Measurements from ENCODE around the gene FAM118B. TPM values are rescaled to one million over a fixed set of nuclear protein-coding genes. Genes with fewer than 3 reads are reported as not detected.
"Not testable (repeated sequence)": the region's sequence is repeated elsewhere in the genome, so short reads cannot be mapped to it uniquely, and the experiment has no call there.

Gene FAM118B
- total RNA-seq, 1 experiment from 2014 or later = 40.0 TPM

DNA sequence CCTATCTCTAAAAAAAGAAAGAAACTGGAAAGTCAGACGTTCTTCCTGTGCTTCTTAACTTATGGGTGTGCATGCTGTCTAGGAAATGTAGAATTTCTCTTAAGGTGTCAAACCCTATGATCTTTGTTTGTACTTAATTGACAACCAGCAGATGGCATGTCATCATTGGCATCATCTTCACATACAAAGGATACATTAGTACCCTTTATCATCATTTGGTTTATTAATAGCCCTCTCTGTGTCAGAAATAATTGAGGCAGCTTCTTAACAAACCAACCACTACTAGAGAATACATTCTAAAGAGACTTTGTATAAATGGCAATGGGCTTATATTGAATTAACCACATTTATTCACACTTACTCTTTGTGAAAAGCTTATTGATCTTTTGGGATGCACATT, 43.2 kb downstream of the FAM118B start:
- no peak overlapping the region for H4K8ac ChIP-seq (replicated peaks; ENCODE audit: insufficient read length, low read depth, low read length)
- no peaks in the 10 kb centered on the region for H3K79me1 ChIP-seq (ENCODE audit: insufficient read depth, low read depth, low read length, poor library complexity, severe bottlenecking)
- no peak overlapping the region for H4K5ac ChIP-seq (ENCODE audit: insufficient read length, low read depth, low read length)
- H3T11ph ChIP-seq (ENCODE audit: low read length) = no peak overlapping the region
- H3K23me2 ChIP-seq (ENCODE audit: insufficient read length, low read depth, low read length, poor library complexity, severe bottlenecking) = no peaks in the 10 kb centered on the region
- H2BK15ac ChIP-seq (ENCODE audit: low read depth, low read length) = no peak overlapping the region
- no peak overlapping the region for H3K4me2 ChIP-seq (ENCODE audit: insufficient read depth, insufficient read length, low read length)
- Mint-ChIP-seq H3K36me3 (ENCODE audit: insufficient read depth in 1 of 3, low read depth in 3 of 3) (peaks cover 10 to 58% (median 44%) of the 10 kb centered on the region in 3 experiments; a peak in 6 of 7 replicates), H3K27me3 (ENCODE audit: low read depth) (no peaks in the 10 kb centered on the region), H3K4me1 (no peaks in the 10 kb centered on the region), H3K27ac (no peak overlapping the region), H3K4me3 (no peak overlapping the region), H3K9me3 (no peaks in the 10 kb centered on the region)
- no peak overlapping the region for H3K18ac ChIP-seq (ENCODE audit: insufficient read length, low read depth, low read length)
- no peaks in the 10 kb centered on the region for H3K79me2 ChIP-seq (ENCODE audit: insufficient read depth, low read length)
- no peak overlapping the region for H2AK5ac ChIP-seq (ENCODE audit: insufficient read length, low read length)
- no peak overlapping the region for H2BK20ac ChIP-seq (ENCODE audit: low read depth, low read length, poor library complexity, severe bottlenecking)
- no CpG with 5 or more reads among the region's 1 CpG for WGBS (ENCODE audit: extremely low coverage, insufficient read length, low lambda C conversion rate)
- no peak overlapping the region for H3K9ac ChIP-seq (ENCODE audit: extremely low read depth, insufficient read length, low read length)
- H2BK12ac ChIP-seq (ENCODE audit: insufficient read length, low read depth, low read length) = no peak overlapping the region
- no peak overlapping the region for H3K4ac ChIP-seq (ENCODE audit: low read depth, low read length)
- no peak for TF ChIP-seq CTCF (conservative IDR thresholded peaks at IDR 0.05)
- H3K23ac ChIP-seq (ENCODE audit: insufficient read length, low read depth, low read length) = no peak overlapping the region
- no peak overlapping the region for H3K27ac ChIP-seq (ENCODE audit: insufficient read length, low read depth, low read length)
- H2AFZ ChIP-seq (ENCODE audit: low read length) = no peak overlapping the region
- no peak overlapping the region for H2BK120ac ChIP-seq (ENCODE audit: low read depth, low read length, poor library complexity, severe bottlenecking)
- no peak overlapping the region for H2BK5ac ChIP-seq (ENCODE audit: insufficient read length, low read length)
- no peak overlapping the region for H4K91ac ChIP-seq (ENCODE audit: insufficient read length, low read depth, low read length)
- no peak overlapping the region for H3K14ac ChIP-seq (ENCODE audit: insufficient read depth, low read length)
- DNase-seq = no peak
- no peaks in the 10 kb centered on the region for H3K4me1 ChIP-seq (ENCODE audit: insufficient read depth, low read length)
- H3K56ac ChIP-seq (ENCODE audit: insufficient read length, low read depth, low read length) = no peak overlapping the region
- H3K9me3 ChIP-seq (ENCODE audit: control insufficient read depth, low read depth, low read length) = no peaks in the 10 kb centered on the region
- no peaks in the 10 kb centered on the region for H4K20me1 ChIP-seq (ENCODE audit: control insufficient read depth, insufficient read depth, insufficient read length)
- no peaks in the 10 kb centered on the region; the same call in 1 of the 2 replicates for H3K27me3 ChIP-seq (ENCODE audit: insufficient read depth, low read length)

DNA sequence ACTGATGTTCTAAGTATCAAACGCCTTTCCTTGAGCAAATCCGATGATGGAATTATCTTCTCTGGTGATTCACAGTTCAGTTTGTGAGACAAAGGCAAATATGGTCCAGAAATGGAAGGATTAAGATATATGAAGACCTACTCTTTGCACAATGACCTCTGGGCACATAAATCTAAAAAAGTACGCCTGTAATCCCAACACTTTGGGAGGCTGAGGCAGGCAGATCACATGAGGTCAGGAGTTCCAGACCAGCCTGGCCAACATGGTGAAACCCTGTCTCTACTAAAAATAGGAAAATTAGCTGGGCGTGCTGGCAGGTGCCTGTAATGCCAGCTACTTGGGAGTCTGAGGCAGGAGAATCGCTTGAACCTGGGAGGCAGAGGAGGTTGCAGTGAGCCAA, 43.9 kb downstream of the FAM118B start:
- H3K23me2 ChIP-seq (ENCODE audit: insufficient read length, low read depth, low read length, poor library complexity, severe bottlenecking); H3K4me1 Mint-ChIP-seq; H3K27me3 Mint-ChIP-seq (ENCODE audit: low read depth); H3K9ac ChIP-seq (ENCODE audit: extremely low read depth, insufficient read length, low read length); H2BK120ac ChIP-seq (ENCODE audit: low read depth, low read length, poor library complexity, severe bottlenecking); H3K14ac ChIP-seq (ENCODE audit: insufficient read depth, low read length); H2BK5ac ChIP-seq (ENCODE audit: insufficient read length, low read length); H3K27ac ChIP-seq (ENCODE audit: insufficient read length, low read depth, low read length); H4K5ac ChIP-seq (ENCODE audit: insufficient read length, low read depth, low read length); H3T11ph ChIP-seq (ENCODE audit: low read length); H4K91ac ChIP-seq (ENCODE audit: insufficient read length, low read depth, low read length); H4K8ac ChIP-seq (replicated peaks; ENCODE audit: insufficient read length, low read depth, low read length); H2AK5ac ChIP-seq (ENCODE audit: insufficient read length, low read length); H3K23ac ChIP-seq (ENCODE audit: insufficient read length, low read depth, low read length); H3K4me2 ChIP-seq (ENCODE audit: insufficient read depth, insufficient read length, low read length); H2AFZ ChIP-seq (ENCODE audit: low read length); H2BK20ac ChIP-seq (ENCODE audit: low read depth, low read length, poor library complexity, severe bottlenecking); H2BK12ac ChIP-seq (ENCODE audit: insufficient read length, low read depth, low read length); H3K4ac ChIP-seq (ENCODE audit: low read depth, low read length); DNase-seq; H3K18ac ChIP-seq (ENCODE audit: insufficient read length, low read depth, low read length); H3K27ac Mint-ChIP-seq; H3K4me3 Mint-ChIP-seq; H3K56ac ChIP-seq (ENCODE audit: insufficient read length, low read depth, low read length); H4K20me1 ChIP-seq (ENCODE audit: control insufficient read depth, insufficient read depth, insufficient read length); H2BK15ac ChIP-seq (ENCODE audit: low read depth, low read length); H3K79me1 ChIP-seq (ENCODE audit: insufficient read depth, low read depth, low read length, poor library complexity, severe bottlenecking); H3K4me1 ChIP-seq (ENCODE audit: insufficient read depth, low read length); H3K9me3 Mint-ChIP-seq; H3K79me2 ChIP-seq (ENCODE audit: insufficient read depth, low read length); H3K27me3 ChIP-seq (ENCODE audit: insufficient read depth, low read length); H3K9me3 ChIP-seq (ENCODE audit: control insufficient read depth, low read depth, low read length): not testable (repeated sequence)
- no CpG with 5 or more reads among the region's 5 CpGs for WGBS (ENCODE audit: extremely low coverage, insufficient read length, low lambda C conversion rate)
- peaks cover 8 to 58% (median 43%) of the 10 kb centered on the region in 3 experiments; a peak in 5 of 7 replicates for H3K36me3 Mint-ChIP-seq (ENCODE audit: insufficient read depth in 1 of 3, low read depth in 3 of 3)
